HepG2 (cell line): ENCODE measurements around the gene TYR.
"Not testable (repeated sequence)": the region's sequence is repeated elsewhere in the genome, so short reads cannot be mapped to it uniquely, and the experiment has no call there.

Source experiments
- EP300 ChIP-seq, 3 experiments: sonication (generic) in 1 of 3; formaldehyde crosslinking in 1 of 3; IDR thresholded peaks; 2 replicates each; pipeline versions ENCODE4 v1.5.1 to v1.6.1; 2011 to 2020; ENCODE audit warnings: low read depth in 2 of 3, low read length in 2 of 3, borderline replicate concordance in 1 of 3, improper control_type of control experiment in 1 of 3, mild to moderate bottlenecking in 1 of 3, missing genetic modification reagents in 1 of 3, moderate library complexity in 1 of 3
- NR3C1 ChIP-seq: sonication (generic); formaldehyde crosslinking; IDR thresholded peaks from 2 replicates; pipeline ENCODE4 v1.4.0; 2020; ENCODE audit warnings: missing genetic modification reagents
- ZNF337 ChIP-seq: sonication (generic); formaldehyde crosslinking; IDR thresholded peaks from 2 replicates; pipeline ENCODE4 v1.5.1; 2020; ENCODE audit warnings: missing genetic modification reagents, low read depth, mild to moderate bottlenecking, borderline replicate concordance
- TF ChIP-seq, protein P1 (sequence below): IDR thresholded peaks from 2 replicates; pipeline ENCODE4 v1.6.1; 2012; ENCODE audit warnings: inconsistent platforms
- TF ChIP-seq, protein P2 (sequence below): sonication (generic); formaldehyde crosslinking; IDR thresholded peaks from 2 replicates; pipeline ENCODE4 v1.8.1; 2023; ENCODE audit warnings: missing genetic modification reagents, inconsistent platforms, borderline replicate concordance
- TF ChIP-seq, protein P3 (sequence below): sonication (generic); formaldehyde crosslinking; IDR thresholded peaks from 2 replicates; pipeline ENCODE4 v1.4.0; 2020; ENCODE audit warnings: missing genetic modification reagents, borderline replicate concordance
- TF ChIP-seq, protein P4 (sequence below): sonication (generic); formaldehyde crosslinking; IDR thresholded peaks from 2 replicates; pipeline ENCODE4 v1.5.0; 2020; ENCODE audit warnings: missing genetic modification reagents

DNA sequence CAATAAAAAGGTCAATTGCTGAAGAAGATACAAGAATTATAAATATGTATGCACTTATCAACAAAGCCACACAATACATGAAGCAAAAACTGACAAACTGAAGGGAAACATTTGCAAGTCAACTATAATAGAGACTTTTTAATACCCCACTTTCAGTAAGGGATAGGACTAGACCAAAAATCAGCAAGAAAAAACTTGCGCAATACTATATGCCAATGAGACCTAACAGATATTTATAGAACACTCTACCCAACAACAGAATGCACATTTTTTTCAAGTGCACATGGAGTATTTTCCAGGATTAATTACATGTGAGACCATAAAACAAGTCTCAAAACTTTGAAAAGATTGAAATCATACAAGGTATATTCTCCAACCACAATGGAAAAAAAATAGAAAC, 83.8 kb downstream of the TYR start:
- not testable (repeated sequence) for TF ChIP-seq ZNF337 (CRISPR knock-in tag); EP300 (IDR thresholded peaks at IDR 0.05; ENCODE audit: low read depth in 2 of 2, low read length in 2 of 2); EP300 (CRISPR knock-in tag; IDR thresholded peaks at IDR 0.05; ENCODE audit: borderline replicate concordance); NR3C1
- TF ChIP-seq, protein P1, sequence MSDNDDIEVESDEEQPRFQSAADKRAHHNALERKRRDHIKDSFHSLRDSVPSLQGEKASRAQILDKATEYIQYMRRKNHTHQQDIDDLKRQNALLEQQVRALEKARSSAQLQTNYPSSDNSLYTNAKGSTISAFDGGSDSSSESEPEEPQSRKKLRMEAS, result not testable (repeated sequence)
- TF ChIP-seq, protein P2, sequence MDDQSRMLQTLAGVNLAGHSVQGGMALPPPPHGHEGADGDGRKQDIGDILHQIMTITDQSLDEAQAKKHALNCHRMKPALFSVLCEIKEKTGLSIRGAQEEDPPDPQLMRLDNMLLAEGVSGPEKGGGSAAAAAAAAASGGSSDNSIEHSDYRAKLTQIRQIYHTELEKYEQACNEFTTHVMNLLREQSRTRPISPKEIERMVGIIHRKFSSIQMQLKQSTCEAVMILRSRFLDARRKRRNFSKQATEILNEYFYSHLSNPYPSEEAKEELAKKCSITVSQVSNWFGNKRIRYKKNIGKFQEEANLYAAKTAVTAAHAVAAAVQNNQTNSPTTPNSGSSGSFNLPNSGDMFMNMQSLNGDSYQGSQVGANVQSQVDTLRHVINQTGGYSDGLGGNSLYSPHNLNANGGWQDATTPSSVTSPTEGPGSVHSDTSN, result not testable (repeated sequence)
- TF ChIP-seq, protein P3, sequence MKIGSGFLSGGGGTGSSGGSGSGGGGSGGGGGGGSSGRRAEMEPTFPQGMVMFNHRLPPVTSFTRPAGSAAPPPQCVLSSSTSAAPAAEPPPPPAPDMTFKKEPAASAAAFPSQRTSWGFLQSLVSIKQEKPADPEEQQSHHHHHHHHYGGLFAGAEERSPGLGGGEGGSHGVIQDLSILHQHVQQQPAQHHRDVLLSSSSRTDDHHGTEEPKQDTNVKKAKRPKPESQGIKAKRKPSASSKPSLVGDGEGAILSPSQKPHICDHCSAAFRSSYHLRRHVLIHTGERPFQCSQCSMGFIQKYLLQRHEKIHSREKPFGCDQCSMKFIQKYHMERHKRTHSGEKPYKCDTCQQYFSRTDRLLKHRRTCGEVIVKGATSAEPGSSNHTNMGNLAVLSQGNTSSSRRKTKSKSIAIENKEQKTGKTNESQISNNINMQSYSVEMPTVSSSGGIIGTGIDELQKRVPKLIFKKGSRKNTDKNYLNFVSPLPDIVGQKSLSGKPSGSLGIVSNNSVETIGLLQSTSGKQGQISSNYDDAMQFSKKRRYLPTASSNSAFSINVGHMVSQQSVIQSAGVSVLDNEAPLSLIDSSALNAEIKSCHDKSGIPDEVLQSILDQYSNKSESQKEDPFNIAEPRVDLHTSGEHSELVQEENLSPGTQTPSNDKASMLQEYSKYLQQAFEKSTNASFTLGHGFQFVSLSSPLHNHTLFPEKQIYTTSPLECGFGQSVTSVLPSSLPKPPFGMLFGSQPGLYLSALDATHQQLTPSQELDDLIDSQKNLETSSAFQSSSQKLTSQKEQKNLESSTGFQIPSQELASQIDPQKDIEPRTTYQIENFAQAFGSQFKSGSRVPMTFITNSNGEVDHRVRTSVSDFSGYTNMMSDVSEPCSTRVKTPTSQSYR (CRISPR knock-in tag), result not testable (repeated sequence)
- TF ChIP-seq, protein P4, sequence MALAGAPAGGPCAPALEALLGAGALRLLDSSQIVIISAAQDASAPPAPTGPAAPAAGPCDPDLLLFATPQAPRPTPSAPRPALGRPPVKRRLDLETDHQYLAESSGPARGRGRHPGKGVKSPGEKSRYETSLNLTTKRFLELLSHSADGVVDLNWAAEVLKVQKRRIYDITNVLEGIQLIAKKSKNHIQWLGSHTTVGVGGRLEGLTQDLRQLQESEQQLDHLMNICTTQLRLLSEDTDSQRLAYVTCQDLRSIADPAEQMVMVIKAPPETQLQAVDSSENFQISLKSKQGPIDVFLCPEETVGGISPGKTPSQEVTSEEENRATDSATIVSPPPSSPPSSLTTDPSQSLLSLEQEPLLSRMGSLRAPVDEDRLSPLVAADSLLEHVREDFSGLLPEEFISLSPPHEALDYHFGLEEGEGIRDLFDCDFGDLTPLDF (CRISPR knock-in tag), result not testable (repeated sequence)
